HG02623 (cell line): ENCODE results near the gene TFDP1.
"Not testable (repeated sequence)": the region's sequence is repeated elsewhere in the genome, so short reads cannot be mapped to it uniquely, and the experiment has no call there.

Experiments
- ATAC-seq: cut with Tn5 transposase; IDR thresholded peaks from one replicate; pipeline ENCODE4 v1.9.1; 2021; ENCODE audit warnings: moderate library complexity; ENCODE audit not compliant: unreplicated experiment

Gene TFDP1

GRCh38 chr13:113548778-113549621 is 35.6 kb upstream of the TFDP1 start:
- ATAC-seq: no peak

GRCh38 chr13:113550453-113550852 is 34.1 kb upstream of the TFDP1 start:
- no peak for ATAC-seq

- ATAC-seq: no peak
Observed at GRCh38 chr13:113551081-113552000, 33.2 kb upstream of the TFDP1 start.

DNA sequence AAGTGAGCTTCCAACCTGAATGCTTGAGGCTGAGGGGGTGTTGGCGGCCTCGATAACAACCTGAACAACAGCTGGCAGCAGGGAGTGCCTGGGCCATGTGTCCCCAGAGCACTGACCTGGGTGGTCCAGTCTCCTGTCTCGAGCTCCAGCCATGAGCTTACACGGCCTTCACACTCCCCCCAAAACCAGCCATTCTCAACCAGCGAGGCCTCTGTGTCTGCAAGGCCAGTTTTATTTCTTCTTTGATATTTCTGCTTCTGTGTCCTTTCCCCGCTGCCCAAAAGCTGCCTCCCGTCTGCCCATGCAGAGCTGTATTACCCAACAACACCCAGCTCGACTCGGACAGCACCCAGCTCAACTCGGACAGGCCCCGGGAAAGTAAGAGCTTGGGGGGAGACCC is 32.5 kb upstream of the TFDP1 start:
- ATAC-seq: no peak

GRCh38 chr13:113552786-113553434 is 31.6 kb upstream of the TFDP1 start:
- ATAC-seq: no peak

DNA sequence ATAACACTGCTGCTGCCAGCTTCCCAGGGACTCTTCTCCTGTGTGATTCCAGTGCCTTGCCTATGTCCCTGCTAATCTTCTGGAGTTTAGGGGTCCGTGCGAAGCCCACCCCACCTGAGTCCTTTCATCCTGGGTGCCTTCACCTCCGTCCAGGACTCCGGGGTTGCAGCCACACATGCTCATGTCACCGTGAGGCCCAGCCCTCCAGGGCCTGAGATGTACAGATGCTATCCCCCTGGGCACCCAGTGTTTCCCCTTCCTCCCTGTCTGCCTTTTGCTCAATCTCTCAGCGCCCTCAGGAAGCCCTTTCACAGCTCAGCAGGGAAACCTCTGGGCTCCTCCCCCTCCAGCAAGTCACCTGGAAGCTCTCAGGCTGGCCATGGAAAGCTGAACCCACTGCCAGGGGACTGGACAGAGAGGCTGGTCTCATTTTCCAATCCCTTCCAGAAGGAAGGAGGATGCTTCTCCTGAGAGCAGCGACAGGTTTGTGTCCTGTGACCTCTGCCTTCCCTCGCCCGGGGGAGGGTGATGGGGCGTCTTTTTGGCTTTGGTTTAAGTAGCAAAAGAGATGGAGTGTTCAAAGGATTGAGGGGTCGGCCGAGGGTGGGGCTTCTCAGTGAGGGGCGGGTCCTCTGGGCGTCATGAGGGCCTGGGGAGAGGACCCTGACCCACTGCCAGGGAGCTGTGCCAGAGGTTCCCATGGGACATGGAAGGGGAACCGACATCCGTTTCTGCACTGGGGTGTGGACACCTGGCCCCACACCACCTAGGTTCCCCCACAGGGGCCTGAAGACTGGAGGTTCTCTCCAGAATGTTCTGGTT is 30.8 kb upstream of the TFDP1 start:
- no peak for ATAC-seq

DNA sequence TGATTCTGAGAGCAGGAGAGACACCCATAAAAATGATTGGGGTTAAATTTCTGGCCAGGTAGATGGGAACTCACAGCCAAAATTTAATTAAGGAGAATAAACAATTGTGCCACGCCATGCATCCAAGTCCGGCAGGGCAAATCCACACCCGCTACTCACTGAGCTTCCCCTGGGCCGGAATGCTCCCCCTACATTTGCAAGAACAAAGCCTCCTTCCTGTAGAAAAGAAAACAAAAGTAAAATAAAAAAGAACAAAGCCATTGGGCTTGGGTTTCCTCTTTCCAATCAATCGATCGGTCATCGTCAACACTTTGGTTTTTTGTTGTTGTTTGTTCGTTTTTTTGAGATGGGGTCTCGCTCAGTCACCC is 30.2 kb upstream of the TFDP1 start:
- no peak for ATAC-seq

- no peak for ATAC-seq
Observed at GRCh38 chr13:113555141-113555540, 29.4 kb upstream of the TFDP1 start.

GRCh38 chr13:113557013-113557412 is 27.5 kb upstream of the TFDP1 start:
- ATAC-seq: no peak

- ATAC-seq: no peak
Observed at GRCh38 chr13:113558461-113558860, 26.1 kb upstream of the TFDP1 start.

DNA sequence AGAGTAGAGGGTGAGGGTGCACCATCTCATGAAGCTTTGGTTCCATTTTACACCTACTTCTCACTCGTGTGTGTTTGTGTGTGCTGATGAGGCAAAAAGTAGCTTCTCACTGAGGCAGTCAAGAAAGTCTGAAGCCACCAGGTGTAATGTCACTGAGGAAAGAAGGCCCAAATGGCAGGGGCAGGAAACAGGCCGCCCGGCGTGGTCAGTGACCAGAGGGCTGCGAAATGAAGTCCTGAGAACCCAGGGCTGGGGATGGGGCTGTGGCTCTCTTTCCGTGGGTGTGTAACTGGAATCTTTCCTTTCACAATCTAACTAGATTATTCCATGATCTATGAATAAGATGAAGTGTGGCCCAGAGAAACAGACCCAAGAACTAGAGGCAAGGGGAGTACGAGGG is 25.5 kb upstream of the TFDP1 start:
- no peak for ATAC-seq

GRCh38 chr13:113559901-113560644 is 24.5 kb upstream of the TFDP1 start:
- ATAC-seq: no peak

DNA sequence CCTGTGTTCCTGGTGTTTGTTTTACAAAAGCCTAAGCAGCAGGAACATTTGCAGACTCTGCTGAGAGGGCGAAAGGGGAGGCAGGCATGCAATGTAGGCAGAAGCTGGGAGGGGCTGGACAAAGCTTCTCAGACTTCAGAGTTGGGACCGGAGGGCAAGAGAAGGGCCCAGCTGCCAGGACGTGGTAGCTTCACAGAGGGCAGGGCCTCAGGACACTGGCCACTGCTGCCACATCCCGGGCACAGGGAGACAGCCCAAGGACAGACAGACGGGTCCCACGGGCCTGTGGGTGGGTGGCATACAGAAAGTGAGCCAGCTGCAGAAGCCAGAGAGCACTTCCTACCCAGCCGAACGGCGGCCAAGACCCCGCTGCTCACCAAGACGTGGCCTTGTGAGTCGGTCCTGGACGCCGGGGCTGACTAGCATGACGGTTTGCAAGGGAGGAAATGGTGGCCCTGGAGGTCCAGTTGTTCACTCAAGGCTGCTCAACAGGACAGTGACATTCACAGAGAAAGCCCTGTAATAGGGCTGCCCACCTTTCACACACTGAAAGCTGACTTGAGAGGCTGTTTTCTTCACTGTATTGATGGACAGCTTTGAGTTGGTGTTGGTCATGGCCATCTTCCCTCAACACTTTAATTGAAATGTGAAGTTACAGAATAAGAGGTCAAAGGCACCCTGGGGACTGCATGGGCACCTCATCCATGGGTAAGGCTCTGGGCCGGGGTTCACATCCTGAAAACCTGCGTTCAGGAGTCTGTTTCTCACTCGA is 23.7 kb upstream of the TFDP1 start:
- no peak for ATAC-seq

- no peak for ATAC-seq
Observed at GRCh38 chr13:113561417-113562084, 23.0 kb upstream of the TFDP1 start.

DNA sequence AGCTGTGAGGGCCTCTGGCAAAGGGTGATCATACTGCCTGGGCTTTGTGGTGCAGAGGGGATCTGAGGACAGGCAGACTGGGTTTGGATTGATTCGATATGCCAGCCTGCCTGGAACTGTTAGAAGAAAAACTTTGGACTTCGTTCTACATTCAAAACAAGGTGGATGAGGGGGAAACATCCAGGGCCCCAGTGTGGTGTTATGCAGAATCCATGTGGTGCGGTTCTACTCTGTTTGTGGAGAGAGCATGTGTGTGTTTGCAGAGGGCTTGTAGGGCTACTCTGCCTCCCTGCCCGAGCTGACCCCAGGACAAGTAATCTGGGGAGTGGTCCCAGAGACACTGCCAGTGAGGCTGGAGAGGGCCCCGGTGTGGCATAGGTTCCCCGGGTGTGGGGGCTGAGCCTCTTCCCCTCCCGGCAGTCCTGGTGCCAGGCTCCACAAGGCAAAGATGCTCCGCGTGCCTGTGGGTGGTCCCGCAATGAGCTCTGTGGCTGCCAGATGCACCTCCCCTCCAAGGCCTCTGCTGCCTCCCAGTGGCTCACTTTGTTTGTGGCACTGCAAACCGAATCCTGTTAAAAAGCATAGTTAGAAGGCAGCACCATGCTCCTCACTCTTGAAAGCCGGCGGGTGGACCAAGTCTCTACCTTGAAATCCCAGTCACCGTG is 22.3 kb upstream of the TFDP1 start:
- ATAC-seq: no peak

GRCh38 chr13:113562844-113563243 is 21.7 kb upstream of the TFDP1 start:
- ATAC-seq: no peak

- not testable (repeated sequence) for ATAC-seq
Observed at GRCh38 chr13:113563511-113563910, 21.0 kb upstream of the TFDP1 start.
